GM12878 (cell line): ENCODE data around the gene ARHGEF38. TPM values are rescaled to one million over a fixed set of nuclear protein-coding genes. Genes with fewer than 3 reads are reported as not detected.

ENCODE experiments used
- DPF2 ChIP-seq: fragments of 450-650 bp; IDR thresholded peaks from 2 replicates; pipeline ENCODE4 v1.6.1; 2017; ENCODE audit warnings: mild to moderate bottlenecking
- FOXM1 ChIP-seq: IDR thresholded peaks from 2 replicates; pipeline ENCODE4 v1.6.1; 2012; ENCODE audit warnings: low read depth, mild to moderate bottlenecking, inconsistent platforms, low read length, moderate library complexity
- LARP7 ChIP-seq: fragments of 450-650 bp; IDR thresholded peaks from 2 replicates; pipeline ENCODE4 v1.6.1; 2017; ENCODE audit warnings: mild to moderate bottlenecking
- MTA2 ChIP-seq: fragments of 450-650 bp; IDR thresholded peaks from 2 replicates; pipeline ENCODE4 v1.6.1; 2016; ENCODE audit warnings: low read depth, mild to moderate bottlenecking, moderate library complexity
- NRF1 ChIP-seq: conservative IDR thresholded peaks from 2 replicates; pipeline ENCODE4 v1.6.1; 2011; ENCODE audit warnings: mild to moderate bottlenecking, low read depth, low read length, improper control_type of control experiment
- PAX5 ChIP-seq: IDR thresholded peaks from 2 replicates; pipeline ENCODE4 v1.6.1; 2011; ENCODE audit warnings: low read depth, low read length, borderline replicate concordance
- PAX8 ChIP-seq: fragments of 450-650 bp; IDR thresholded peaks from 2 replicates; pipeline ENCODE4 v1.6.1; 2017; ENCODE audit warnings: mild to moderate bottlenecking, moderate library complexity
- POLR2AphosphoS5 ChIP-seq: IDR thresholded peaks from 2 replicates; pipeline ENCODE4 v1.6.1; 2011; ENCODE audit warnings: mild to moderate bottlenecking, low read length, inconsistent platforms
- SMARCA5 ChIP-seq: fragments of 450-650 bp; IDR thresholded peaks from 2 replicates; pipeline ENCODE4 v1.6.1; 2017; ENCODE audit warnings: mild to moderate bottlenecking
- SMC3 ChIP-seq: IDR thresholded peaks from 2 replicates; pipeline ENCODE4 v1.6.1; 2011; ENCODE audit warnings: low read length, improper control_type of control experiment, borderline replicate concordance
- ZZZ3 ChIP-seq: IDR thresholded peaks from 2 replicates; pipeline ENCODE4 v1.6.1; 2011; ENCODE audit warnings: low read depth; ENCODE audit not compliant: control insufficient read depth, insufficient read length
- polyA plus RNA-seq, 11 experiments: library from polyadenylated mRNA; depleted of rRNA in 4 of 11; unstranded in 6 of 11; stranded (reverse) in 5 of 11; fragments of >200 nt; fragmentation: Nextera tagmentation in 4 of 11; fragmentation: Illumina TruSeq in 1 of 11; extraction: Ambion mirVana in 4 of 11; extraction: Trizol in 1 of 11; gene quantifications; 1 replicate in 1 of 11; 2 replicates in 10 of 11; pipeline versions ENCODE4 v1.2.1 to v1.2.3, GENCODE V29; 2011 to 2016; ENCODE audit warnings: inconsistent platforms in 2 of 11, missing spikeins in 2 of 11, low read depth in 1 of 11
- total RNA-seq, 4 experiments: library from RNA; depleted of rRNA in 3 of 4; stranded (reverse); fragments of >200 nt in 3 of 4; fragmentation: Illumina TruSeq in 1 of 4; extraction: Trizol in 1 of 4; gene quantifications; 2 replicates each; pipeline versions ENCODE4 v1.2.1 to v1.2.3, GENCODE V29; 2013 to 2021
- TF ChIP-seq, protein P1 (sequence below): fragments of 450-650 bp; formaldehyde crosslinking; IDR thresholded peaks from 2 replicates; pipeline ENCODE4 v1.5.0; 2022; ENCODE audit warnings: mild to moderate bottlenecking, missing genetic modification characterization

The ARHGEF38 gene
- total and polyA plus RNA-seq, 10 of the 15 experiments (the other 5 are each of a cell fraction or from before 2014, with no cell fraction given): 0.01 to 1.1 (median 0.09) TPM; not detected in 2

DNA sequence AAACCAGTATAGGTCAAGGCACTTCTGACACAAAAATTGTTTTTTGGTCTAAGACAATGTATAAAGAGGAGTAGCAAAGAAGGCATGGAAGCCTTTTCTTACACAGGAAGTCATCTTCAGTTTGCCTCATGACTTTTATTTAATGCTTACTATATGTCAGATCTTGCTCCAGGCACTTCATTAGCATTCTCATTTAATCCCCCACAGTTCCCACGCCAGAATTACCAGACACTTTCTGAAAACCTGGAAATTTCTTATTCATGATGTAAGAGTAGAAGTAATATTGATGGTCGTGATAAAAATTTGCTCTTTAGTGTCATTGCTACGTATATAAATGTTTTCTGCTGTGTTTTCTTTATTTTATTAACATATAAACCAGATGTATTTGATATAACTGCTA, 39.2 kb downstream of the ARHGEF38 start (continued):
- TF ChIP-seq, protein P1, sequence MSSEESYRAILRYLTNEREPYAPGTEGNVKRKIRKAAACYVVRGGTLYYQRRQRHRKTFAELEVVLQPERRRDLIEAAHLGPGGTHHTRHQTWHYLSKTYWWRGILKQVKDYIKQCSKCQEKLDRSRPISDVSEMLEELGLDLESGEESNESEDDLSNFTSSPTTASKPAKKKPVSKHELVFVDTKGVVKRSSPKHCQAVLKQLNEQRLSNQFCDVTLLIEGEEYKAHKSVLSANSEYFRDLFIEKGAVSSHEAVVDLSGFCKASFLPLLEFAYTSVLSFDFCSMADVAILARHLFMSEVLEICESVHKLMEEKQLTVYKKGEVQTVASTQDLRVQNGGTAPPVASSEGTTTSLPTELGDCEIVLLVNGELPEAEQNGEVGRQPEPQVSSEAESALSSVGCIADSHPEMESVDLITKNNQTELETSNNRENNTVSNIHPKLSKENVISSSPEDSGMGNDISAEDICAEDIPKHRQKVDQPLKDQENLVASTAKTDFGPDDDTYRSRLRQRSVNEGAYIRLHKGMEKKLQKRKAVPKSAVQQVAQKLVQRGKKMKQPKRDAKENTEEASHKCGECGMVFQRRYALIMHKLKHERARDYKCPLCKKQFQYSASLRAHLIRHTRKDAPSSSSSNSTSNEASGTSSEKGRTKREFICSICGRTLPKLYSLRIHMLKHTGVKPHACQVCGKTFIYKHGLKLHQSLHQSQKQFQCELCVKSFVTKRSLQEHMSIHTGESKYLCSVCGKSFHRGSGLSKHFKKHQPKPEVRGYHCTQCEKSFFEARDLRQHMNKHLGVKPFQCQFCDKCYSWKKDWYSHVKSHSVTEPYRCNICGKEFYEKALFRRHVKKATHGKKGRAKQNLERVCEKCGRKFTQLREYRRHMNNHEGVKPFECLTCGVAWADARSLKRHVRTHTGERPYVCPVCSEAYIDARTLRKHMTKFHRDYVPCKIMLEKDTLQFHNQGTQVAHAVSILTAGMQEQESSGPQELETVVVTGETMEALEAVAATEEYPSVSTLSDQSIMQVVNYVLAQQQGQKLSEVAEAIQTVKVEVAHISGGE (CRISPR knock-in tag): no peak
- TF ChIP-seq NRF1 (no peak), FOXM1 (no peak), SMARCA5 (no peak), MTA2 (no peak), SMC3 (no peak), LARP7 (no peak), ZZZ3 (no peak), PAX8 (no peak), PAX5 (no peak), POLR2AphosphoS5 (no peak), DPF2 (no peak)
- TF ChIP-seq, all 136 proteins: peak for 0
